ENCODE measurements around the gene UQCC5. TPM values are rescaled to one million over a fixed set of nuclear protein-coding genes. Genes with fewer than 3 reads are reported as not detected.

Gene UQCC5
- total RNA-seq, 1 experiment from 2014 or later: 10.3 TPM

GRCh38 chr3:52574056-52574965, 37.9 kb downstream of the UQCC5 start:
- no peak for DNase-seq (ENCODE audit: low spot score)
- Histone ChIP-seq H3K9me3 (ENCODE audit: low read depth, low read length, poor library complexity, severe bottlenecking) (no peaks in the 10 kb centered on the region), H3K27ac (ENCODE audit: low read depth, low read length, poor library complexity, severe bottlenecking) (no peak overlapping the region), H3K4me3 (ENCODE audit: low read depth, low read length, poor library complexity, severe bottlenecking) (no peak overlapping the region), H3K4me1 (ENCODE audit: insufficient read depth, low read length, poor library complexity, severe bottlenecking) (no peaks in the 10 kb centered on the region), H3K36me3 (ENCODE audit: insufficient read depth, low read length, poor library complexity, severe bottlenecking) (peaks cover 15% of the 10 kb centered on the region), H3K27me3 (replicated peaks; ENCODE audit: insufficient read depth, low read depth, low read length, poor library complexity) (no peaks in the 10 kb centered on the region)
- ChIA-PET CTCF (no interaction called here), POLR2A (ENCODE audit: low non-redundant PET) (no interaction called here)
- TF ChIP-seq EZH2 (IDR thresholded peaks at IDR 0.05; ENCODE audit: borderline replicate concordance, low read depth, low read length, poor library complexity, severe bottlenecking) (no peak), CTCF (conservative IDR thresholded peaks at IDR 0.05; ENCODE audit: low read depth, low read length) (no peak)
- intact Hi-C loops (cut with micrococcal nuclease; ENCODE audit: unreplicated experiment): no loop called here
- no TSS peak for BruUV-seq (replicated peaks)

Other genes with a start within 250 kb of the UQCC5 start
- gene GLYCTK, start 248.8 kb upstream of the UQCC5 start, total RNA-seq (2021): 4.3 and 5.1 TPM in 2 replicates
- gene DNAH1, start 220.3 kb upstream of the UQCC5 start, total RNA-seq (2021): 1.3 and 1.8 TPM in 2 replicates
- gene BAP1, start 126.6 kb upstream of the UQCC5 start, total RNA-seq (2021): 49.5 and 53.1 TPM in 2 replicates
- gene PHF7, start 125.9 kb upstream of the UQCC5 start, total RNA-seq (2021): 2.9 and 4.5 TPM in 2 replicates
- gene SEMA3G, start 91.5 kb upstream of the UQCC5 start, total RNA-seq (2021): 0.07 TPM in 1 of 2 replicates, not detected in the other
- not detected in 2 replicates for gene TNNC1, start 82.6 kb upstream of the UQCC5 start, total RNA-seq (2021)
- 46.9 and 48.6 TPM in 2 replicates for gene NISCH, start 81.0 kb upstream of the UQCC5 start, total RNA-seq (2021)
- gene STAB1, start 41.3 kb upstream of the UQCC5 start, total RNA-seq (2021): 0.41 TPM in 1 of 2 replicates, not detected in the other
- gene NT5DC2, start 2.7 kb upstream of the UQCC5 start, total RNA-seq (2021): 108 and 147 TPM in 2 replicates
- gene PBRM1, start 149.3 kb downstream of the UQCC5 start, total RNA-seq (2021): 57.1 and 65.0 TPM in 2 replicates
- 94.0 and 110 TPM in 2 replicates for gene GNL3, start 149.4 kb downstream of the UQCC5 start, total RNA-seq (2021)
- 26.5 and 34.7 TPM in 2 replicates for gene GLT8D1, start 169.2 kb downstream of the UQCC5 start, total RNA-seq (2021)
- gene SPCS1, start 169.5 kb downstream of the UQCC5 start, total RNA-seq (2021): 67.8 and 81.1 TPM in 2 replicates
- gene NEK4, start 234.3 kb downstream of the UQCC5 start, total RNA-seq (2021): 22.0 and 24.9 TPM in 2 replicates
- gene ITIH1, start 241.0 kb downstream of the UQCC5 start, total RNA-seq (2021): not detected in 2 replicates

All from A673 (cell line).